B cell (primary cell): ENCODE results near the gene PPIP5K2. TPM values are rescaled to one million over a fixed set of nuclear protein-coding genes. Genes with fewer than 3 reads are reported as not detected.

ENCODE experiments used
- ATAC-seq: fragments of 200-7000 bp; cut with Tn5 transposase; one replicate; pipeline ENCODE4 v1.10.0; 2021; ENCODE audit warnings: low read depth, mild to moderate bottlenecking, moderate number of reproducible peaks, moderate library complexity
- CTCF ChIA-PET: fragments of 350-600 bp; sonication (Branson Sonifier 250); formaldehyde crosslinking; loops from one replicate; lab custom pipeline; 2021; ENCODE audit warnings: antibody characterized with exemption, inconsistent platforms; lab: Charles Lee
- POLR2A ChIA-PET: fragments of 350-600 bp; sonication (Branson Sonifier 250); formaldehyde crosslinking; loops from one replicate; lab custom pipeline; 2021; ENCODE audit warnings: antibody characterized with exemption; lab: Charles Lee
- DNase-seq: peaks from one replicate; pipeline ENCODE4 v3.0.0; 2013
- H2AFZ ChIP-seq: 2 replicates; pipeline ENCODE4 v1.6.1; 2012; ENCODE audit warnings: mild to moderate bottlenecking, low read depth, low read length; ENCODE audit not compliant: insufficient read depth, poor library complexity, severe bottlenecking
- H3K27ac ChIP-seq, 2 donors: 1 replicate in 1 of 2; 2 replicates in 1 of 2; pipeline ENCODE4 v1.5.1; 2012 to 2013; ENCODE audit warnings: low read length in 2 of 2, mild to moderate bottlenecking in 2 of 2, moderate library complexity in 1 of 2
- H3K27me3 ChIP-seq, 4 experiments: fragments of 200-600 bp in 1 of 4; sonication (generic) in 1 of 4; replicated peaks in 1 of 4; 1 replicate in 2 of 4; 2 replicates in 2 of 4; pipeline versions ENCODE4 v1.6.1 to v1.7.0; 2013 to 2016; ENCODE audit warnings: low read length in 3 of 4, mild to moderate bottlenecking in 2 of 4, mixed read lengths in 1 of 4, moderate library complexity in 1 of 4; ENCODE audit not compliant: insufficient read depth in 4 of 4, control insufficient read depth in 3 of 4; ENCODE audit errors: control extremely low read depth in 1 of 4
- H3K36me3 ChIP-seq, 2 experiments: replicated peaks in 1 of 2; 1 replicate in 1 of 2; 2 replicates in 1 of 2; pipeline versions ENCODE4 v1.6.1 to v1.7.1; 2013; ENCODE audit warnings: low read length in 1 of 2; ENCODE audit not compliant: insufficient read depth in 2 of 2, control insufficient read depth in 1 of 2; ENCODE audit errors: control extremely low read depth in 1 of 2, extremely low read depth in 1 of 2
- H3K4me1 ChIP-seq, 2 donors: fragments of 200-600 bp in 1 of 2; sonication (generic) in 1 of 2; 1 replicate in 1 of 2; 2 replicates in 1 of 2; pipeline versions ENCODE4 v1.5.1 to v1.6.1; 2013 to 2017; ENCODE audit warnings: low read length in 2 of 2; ENCODE audit not compliant: control insufficient read depth in 2 of 2, insufficient read depth in 2 of 2
- H3K4me2 ChIP-seq: replicated peaks from 2 replicates; pipeline ENCODE3; 2012; ENCODE audit warnings: mild to moderate bottlenecking, low read depth, low read length; ENCODE audit not compliant: poor library complexity, severe bottlenecking
- H3K4me3 ChIP-seq, 5 experiments: fragments of 200-600 bp in 1 of 5; sonication (generic) in 1 of 5; 1 replicate in 3 of 5; 2 replicates in 2 of 5; pipeline versions ENCODE4 v1.5.1 to v1.7.0; 2011 to 2016; ENCODE audit warnings: low read length in 4 of 5, mild to moderate bottlenecking in 4 of 5, low read depth in 2 of 5, control low read depth in 1 of 5, moderate library complexity in 1 of 5; ENCODE audit not compliant: insufficient read depth in 1 of 5; ENCODE audit errors: control extremely low read depth in 1 of 5, extremely low read depth in 1 of 5
- H3K79me2 ChIP-seq: fragments of 200-600 bp; sonication (generic); one replicate; pipeline ENCODE4 v1.6.0; 2016; ENCODE audit warnings: low read length; ENCODE audit not compliant: control insufficient read depth, insufficient read depth
- H3K9ac ChIP-seq: fragments of 200-600 bp; sonication (generic); 2 replicates; pipeline ENCODE4 v1.6.1; 2017; ENCODE audit warnings: mild to moderate bottlenecking, low read length, moderate library complexity
- H3K9me3 ChIP-seq, 3 donors: one replicate each; pipeline versions ENCODE4 v1.6.1 to v1.7.1; 2013; ENCODE audit warnings: low read length in 2 of 3; ENCODE audit not compliant: control insufficient read depth in 2 of 3, insufficient read depth in 1 of 3; ENCODE audit errors: control extremely low read depth in 1 of 3
- H4K20me1 ChIP-seq: 2 replicates; pipeline ENCODE4 v1.6.0; 2012; ENCODE audit warnings: mild to moderate bottlenecking, low read length; ENCODE audit not compliant: insufficient read depth, control insufficient read depth, poor library complexity, severe bottlenecking
- H3K27ac Mint-ChIP-seq: one replicate; pipeline ENCODE4 v1.8.0; 2021; ENCODE audit warnings: mixed read lengths
- H3K27me3 Mint-ChIP-seq: one replicate; pipeline ENCODE4 v1.8.0; 2021; ENCODE audit warnings: mixed read lengths
- H3K4me1 Mint-ChIP-seq: one replicate; pipeline ENCODE4 v1.8.0; 2021; ENCODE audit warnings: mixed read lengths
- H3K4me3 Mint-ChIP-seq: one replicate; pipeline ENCODE4 v1.8.0; 2021; ENCODE audit warnings: mixed read lengths
- H3K9me3 Mint-ChIP-seq: one replicate; pipeline ENCODE4 v1.8.0; 2022; ENCODE audit warnings: mixed read lengths; ENCODE audit not compliant: insufficient read depth
- EZH2 ChIP-seq: IDR thresholded peaks from 2 replicates; pipeline ENCODE4 v1.6.1; 2012; ENCODE audit warnings: borderline replicate concordance, low read depth, mild to moderate bottlenecking, moderate library complexity, low read length; ENCODE audit not compliant: insufficient read depth, poor library complexity, severe bottlenecking
- WGBS: methylation state at CpG from one replicate; pipeline ENCODE4 v1.1.5; 2013; ENCODE audit warnings: missing lambda C conversion rate; ENCODE audit not compliant: insufficient coverage; 5-methylcytosine and 5-hydroxymethylcytosine counted together
- intact Hi-C: fragments of 100-400 bp; cut with micrococcal nuclease; formaldehyde crosslinking; loops from one replicate; pipeline ENCODE4 v1.10.0; 2022
- polyA plus RNA-seq: library from polyadenylated mRNA; depleted of rRNA; stranded (reverse); fragments of >200 nt; gene quantifications from 2 replicates; pipeline ENCODE4 v1.2.3, GENCODE V29; 2012
- total RNA-seq, 2 donors: library from RNA; stranded (reverse); fragments of 120-200 nt in 1 of 2; gene quantifications; 1 replicate in 1 of 2; 2 replicates in 1 of 2; pipeline versions ENCODE4 v1.2.3 to v1.2.4, GENCODE V29; 2013 to 2022
- TF ChIP-seq, protein P1 (sequence below): fragments of 200-600 bp; IDR thresholded peaks from one replicate; pipeline ENCODE4 v1.8.0; 2022; ENCODE audit warnings: antibody characterized with exemption, mild to moderate bottlenecking

Gene PPIP5K2
- total and polyA plus RNA-seq, 2 donors (not counting 1 experiment from before 2014, with no cell fraction given) = 14.5 to 80.5 TPM

DNA sequence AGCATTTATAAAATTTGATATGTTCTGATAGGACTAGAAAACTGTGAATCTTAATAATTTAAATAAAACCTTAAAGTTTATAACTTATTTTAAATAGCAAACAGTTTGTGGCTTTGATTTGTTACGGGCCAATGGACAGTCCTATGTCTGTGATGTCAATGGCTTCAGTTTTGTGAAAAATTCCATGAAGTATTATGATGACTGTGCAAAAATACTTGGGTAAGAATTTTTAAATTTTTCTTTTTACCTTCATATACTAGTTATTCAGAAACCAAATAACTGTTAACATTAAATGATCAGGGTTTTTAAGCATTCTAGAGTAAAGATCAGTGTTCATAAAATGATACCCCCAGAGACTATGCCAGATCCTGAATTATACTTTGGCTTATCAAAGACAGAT, 31.1 kb downstream of the PPIP5K2 start:
- no peak overlapping the region for H3K9ac ChIP-seq
- no peak for ATAC-seq
- Mint-ChIP-seq H3K27ac (no peak overlapping the region), H3K4me3 (no peak overlapping the region), H3K4me1 (no peaks in the 10 kb centered on the region), H3K27me3 (no peaks in the 10 kb centered on the region), H3K9me3 (no peaks in the 10 kb centered on the region)
- no peaks in the 10 kb centered on the region for H3K9me3 ChIP-seq
- intact Hi-C loops = no loop called here
- no peaks in the 10 kb centered on the region for H3K27me3 ChIP-seq
- ChIA-PET CTCF (no interaction called here), POLR2A (no interaction called here)
- H3K4me3 ChIP-seq = no peak overlapping the region
- H3K4me2 ChIP-seq = no peak overlapping the region
- no peaks in the 10 kb centered on the region for H4K20me1 ChIP-seq
- no peak overlapping the region for H3K27ac ChIP-seq
- H2AFZ ChIP-seq = no peak overlapping the region
- no peak for TF ChIP-seq EZH2
- TF ChIP-seq, protein P1, sequence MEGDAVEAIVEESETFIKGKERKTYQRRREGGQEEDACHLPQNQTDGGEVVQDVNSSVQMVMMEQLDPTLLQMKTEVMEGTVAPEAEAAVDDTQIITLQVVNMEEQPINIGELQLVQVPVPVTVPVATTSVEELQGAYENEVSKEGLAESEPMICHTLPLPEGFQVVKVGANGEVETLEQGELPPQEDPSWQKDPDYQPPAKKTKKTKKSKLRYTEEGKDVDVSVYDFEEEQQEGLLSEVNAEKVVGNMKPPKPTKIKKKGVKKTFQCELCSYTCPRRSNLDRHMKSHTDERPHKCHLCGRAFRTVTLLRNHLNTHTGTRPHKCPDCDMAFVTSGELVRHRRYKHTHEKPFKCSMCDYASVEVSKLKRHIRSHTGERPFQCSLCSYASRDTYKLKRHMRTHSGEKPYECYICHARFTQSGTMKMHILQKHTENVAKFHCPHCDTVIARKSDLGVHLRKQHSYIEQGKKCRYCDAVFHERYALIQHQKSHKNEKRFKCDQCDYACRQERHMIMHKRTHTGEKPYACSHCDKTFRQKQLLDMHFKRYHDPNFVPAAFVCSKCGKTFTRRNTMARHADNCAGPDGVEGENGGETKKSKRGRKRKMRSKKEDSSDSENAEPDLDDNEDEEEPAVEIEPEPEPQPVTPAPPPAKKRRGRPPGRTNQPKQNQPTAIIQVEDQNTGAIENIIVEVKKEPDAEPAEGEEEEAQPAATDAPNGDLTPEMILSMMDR = no peak
- H3K79me2 ChIP-seq = no peaks in the 10 kb centered on the region
- DNase-seq = no peak
- peaks cover 8 to 33% of the 10 kb centered on the region in 2 experiments for H3K36me3 ChIP-seq
- no peaks in the 10 kb centered on the region for H3K4me1 ChIP-seq
- no CpG with 5 or more reads among the region's 1 CpG for WGBS

DNA sequence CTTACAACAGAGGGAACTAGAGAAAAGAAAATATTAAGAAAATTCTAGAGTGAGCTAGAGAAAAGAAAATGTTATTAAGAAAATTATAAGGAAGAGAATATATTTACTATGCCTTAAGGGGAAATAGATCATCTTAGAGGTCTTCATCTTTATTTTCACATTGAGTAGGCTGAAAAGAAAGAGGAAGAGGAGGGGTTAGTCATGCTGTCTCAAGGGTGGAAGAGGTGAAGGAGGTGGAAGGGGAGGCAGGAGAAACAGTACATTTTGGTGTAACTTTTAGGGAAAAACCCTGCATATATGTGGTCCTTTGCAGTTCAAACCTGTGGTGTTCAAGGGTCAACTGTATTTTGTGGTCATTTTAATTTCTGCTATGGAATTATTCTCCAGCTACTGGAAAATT, 46.6 kb downstream of the PPIP5K2 start:
- Histone ChIP-seq H4K20me1 (no peaks in the 10 kb centered on the region), H3K79me2 (no peaks in the 10 kb centered on the region), H3K9me3 (no peaks in the 10 kb centered on the region), H3K4me2 (no peak overlapping the region), H3K4me3 (no peak overlapping the region), H3K4me1 (no peaks in the 10 kb centered on the region), H3K27ac (no peak overlapping the region), H3K36me3 (peaks cover 15 to 19% of the 10 kb centered on the region in 2 experiments), H3K27me3 (no peaks in the 10 kb centered on the region), H2AFZ (no peak overlapping the region), H3K9ac (no peak overlapping the region)
- TF ChIP-seq EZH2 = no peak
- TF ChIP-seq, protein P1 = no peak
- H3K4me3 Mint-ChIP-seq = no peak overlapping the region
- no peak overlapping the region for H3K27ac Mint-ChIP-seq
- ChIA-PET CTCF (no interaction called here), POLR2A (no interaction called here)
- H3K27me3 Mint-ChIP-seq = no peaks in the 10 kb centered on the region
- H3K4me1 Mint-ChIP-seq = peaks cover 2% of the 10 kb centered on the region
- ATAC-seq (no peak), DNase-seq (no peak)
- intact Hi-C loops = no loop called here
- H3K9me3 Mint-ChIP-seq = no peaks in the 10 kb centered on the region
